ENCODE data around the gene DGKD. TPM values are rescaled to one million over a fixed set of nuclear protein-coding genes. Genes with fewer than 3 reads are reported as not detected.

The DGKD gene
- total RNA-seq, 1 experiment from 2014 or later, result 41.4 TPM

GRCh38 chr2:233448220-233448559 is 93.9 kb downstream of the DGKD start (continued):
- TF ChIP-seq CDX4 (CRISPR knock-in tag; IDR thresholded peaks at IDR 0.05; ENCODE audit: borderline replicate concordance) (no peak), FOXP4 (CRISPR knock-in tag; IDR thresholded peaks at IDR 0.05) (no peak), ZNF416 (CRISPR knock-in tag; IDR thresholded peaks at IDR 0.05) (no peak), ZSCAN18 (CRISPR knock-in tag; IDR thresholded peaks at IDR 0.05) (no peak)

- ChIA-PET CTCF (interaction anchor here (1.0 to 2.4 kb wide), 38 partner anchors 8 to 465 kb away, joined by 3 to 30 read pairs (median 5); partner anchors contain the start of genes DGKD, UGT1A5 and USP40), POLR2A (no interaction called here)
- H3K4me1 Mint-ChIP-seq, result peaks cover 8% of the 10 kb centered on the region
- H3K27me3 Mint-ChIP-seq (ENCODE audit: low read depth), result no peaks in the 10 kb centered on the region
- no peak overlapping the region for H3K4me3 Mint-ChIP-seq
- H3K9me3 Mint-ChIP-seq, result no peaks in the 10 kb centered on the region
- peak; percentile 57 for TF ChIP-seq NFYB (CRISPR knock-in tag; conservative IDR thresholded peaks at IDR 0.05; ENCODE audit: low read depth)
- TF ChIP-seq PRDM15 (CRISPR knock-in tag; IDR thresholded peaks at IDR 0.05), result no peak
- no peak for TF ChIP-seq TEAD4 (CRISPR knock-in tag; IDR thresholded peaks at IDR 0.05)
- H3K36me3 Mint-ChIP-seq, result peaks cover 23% of the 10 kb centered on the region
- ATAC-seq (no peak), DNase-seq (ENCODE audit: low spot score) (no peak)
- 0 out of 2 replicates have a peak overlapping the region, but pooled peaks have one; percentile 45 for H3K27ac Mint-ChIP-seq
Observed at GRCh38 chr2:233448575-233448974, 94.3 kb downstream of the DGKD start.

- TF ChIP-seq GRHL2 (CRISPR knock-in tag; IDR thresholded peaks at IDR 0.05; ENCODE audit: insufficient replicate concordance, severe bottlenecking) (no peak), IRF1 (CRISPR knock-in tag; IDR thresholded peaks at IDR 0.05) (no peak), CTCF (IDR thresholded peaks at IDR 0.05) (peak; percentile 55), IRF2 (CRISPR knock-in tag; IDR thresholded peaks at IDR 0.05; ENCODE audit: borderline replicate concordance, low read depth) (no peak), MXD4 (CRISPR knock-in tag; IDR thresholded peaks at IDR 0.05; ENCODE audit: borderline replicate concordance) (no peak)
- Mint-ChIP-seq H3K27me3 (ENCODE audit: low read depth) (no peaks in the 10 kb centered on the region), H3K9me3 (no peaks in the 10 kb centered on the region), H3K36me3 (peaks cover 26% of the 10 kb centered on the region), H3K27ac (0 out of 2 replicates have a peak overlapping the region, but pooled peaks have one; percentile 45), H3K4me1 (peaks cover 8% of the 10 kb centered on the region), H3K4me3 (no peak overlapping the region)
- DNase-seq (ENCODE audit: low spot score) (peak; percentile 81), ATAC-seq (peak; percentile 87)
- ChIA-PET POLR2A (no interaction called here), CTCF (interaction anchor here (0.6 to 2.4 kb wide), 38 partner anchors 8 to 865 kb away, joined by 3 to 30 read pairs (median 5); partner anchors contain the start of genes DGKD, SAG, UGT1A5 and USP40)
Observed at GRCh38 chr2:233449081-233449901, 95.0 kb downstream of the DGKD start.
